Endothelial cell of umbilical vein (primary cell): ENCODE measurements around the gene RPRML. TPM values are rescaled to one million over a fixed set of nuclear protein-coding genes. Genes with fewer than 3 reads are reported as not detected.

ENCODE experiments used
- BruUV-seq: library from RNA; stranded (reverse); fragments of 400-500 nt; replicated peaks from 2 replicates; lab custom pipeline; 2021; lab: Mats Ljungman, UMichigan
- CTCF ChIA-PET: fragments of 300-600, 350-600 bp; sonication (Branson Sonifier 250); formaldehyde crosslinking; loops from one replicate; lab custom pipeline; 2021; ENCODE audit warnings: antibody characterized with exemption, inconsistent platforms; lab: Charles Lee
- POLR2A ChIA-PET: fragments of 300-600, 350-600 bp; sonication (Branson Sonifier 250); formaldehyde crosslinking; loops from one replicate; lab custom pipeline; 2021; ENCODE audit warnings: antibody characterized with exemption, inconsistent platforms; lab: Charles Lee
- DNase-seq: peaks from one replicate; pipeline ENCODE4 v3.0.0-alpha.2; 2011; ENCODE audit warnings: low read depth, low spot score
- FAIRE-seq: peaks from 2 replicates; lab custom pipeline; 2011; peaks lifted over from hg19 to GRCh38; lab: Jason Lieb, UNC
- H2AFZ ChIP-seq: 2 replicates; pipeline ENCODE4 v1.6.0; 2012; ENCODE audit warnings: low read depth, low read length, control low read depth, inconsistent platforms
- H3K27ac ChIP-seq: 2 replicates; pipeline ENCODE4 v1.5.1; 2011; ENCODE audit warnings: low read depth, mild to moderate bottlenecking, control low read depth, low read length, moderate library complexity; ENCODE audit not compliant: insufficient read depth
- H3K27me3 ChIP-seq, 2 experiments: 2 replicates each; pipeline versions ENCODE4 v1.6.0 to v1.6.1; 2011; ENCODE audit warnings: low read length in 2 of 2, mixed read lengths in 1 of 2; ENCODE audit not compliant: control insufficient read depth in 2 of 2, insufficient read depth in 2 of 2
- H3K36me3 ChIP-seq, 2 experiments: 2 replicates in 1 of 2; 3 replicates in 1 of 2; pipeline ENCODE4 v1.5.1; 2011; ENCODE audit warnings: low read length in 2 of 2, mild to moderate bottlenecking in 1 of 2, moderate library complexity in 1 of 2; ENCODE audit not compliant: control insufficient read depth in 2 of 2, insufficient read depth in 2 of 2; ENCODE audit errors: extremely low read depth in 1 of 2
- H3K4me1 ChIP-seq: 3 replicates; pipeline ENCODE4 v1.5.1; 2011; ENCODE audit warnings: mild to moderate bottlenecking, low read length; ENCODE audit not compliant: control insufficient read depth, insufficient read depth; ENCODE audit errors: extremely low read depth
- H3K4me2 ChIP-seq: 2 replicates; pipeline ENCODE4 v1.6.1; 2011; ENCODE audit warnings: low read length, control low read depth, mixed read lengths; ENCODE audit not compliant: insufficient read depth
- H3K4me3 ChIP-seq, 3 experiments: fragments of 200-600 bp in 1 of 3; sonication (generic), shearing (Covaris generic) in 1 of 3; replicated peaks in 1 of 3; 2 replicates each; pipeline ENCODE4 v1.5.1; 2011 to 2016; ENCODE audit warnings: control low read depth in 3 of 3, low read length in 3 of 3, mild to moderate bottlenecking in 2 of 3, inconsistent platforms in 1 of 3, low read depth in 1 of 3, moderate library complexity in 1 of 3; ENCODE audit not compliant: insufficient read depth in 1 of 3
- H3K79me2 ChIP-seq: 2 replicates; pipeline ENCODE4 v1.6.0; 2012; ENCODE audit warnings: low read length, inconsistent platforms; ENCODE audit not compliant: control insufficient read depth, insufficient read depth
- H3K9ac ChIP-seq: replicated peaks from 2 replicates; pipeline ENCODE3; 2011; ENCODE audit warnings: low read length, control low read depth; ENCODE audit not compliant: insufficient read depth; ENCODE audit errors: extremely low read depth
- H3K9me1 ChIP-seq: replicated peaks from 3 replicates; pipeline ENCODE4 v1.6.0; 2011; ENCODE audit warnings: mild to moderate bottlenecking, low read length; ENCODE audit not compliant: control insufficient read depth, insufficient read depth; ENCODE audit errors: extremely low read depth
- H3K9me3 ChIP-seq: replicated peaks from 2 replicates; pipeline ENCODE4 v1.5.1; 2012; ENCODE audit warnings: low read length, inconsistent platforms; ENCODE audit not compliant: control insufficient read depth, insufficient read depth
- H4K20me1 ChIP-seq: replicated peaks from 2 replicates; pipeline ENCODE3; 2011; ENCODE audit warnings: mild to moderate bottlenecking, low read length; ENCODE audit not compliant: control insufficient read depth, insufficient read depth; ENCODE audit errors: extremely low read depth
- CTCF ChIP-seq, 2 donors: IDR thresholded peaks; 1 replicate in 1 of 2; 2 replicates in 1 of 2; pipeline ENCODE4 v1.5.1; 2011; ENCODE audit warnings: low read length in 2 of 2, mild to moderate bottlenecking in 2 of 2, moderate library complexity in 2 of 2, control low read depth in 1 of 2, inconsistent platforms in 1 of 2, low read depth in 1 of 2; ENCODE audit not compliant: insufficient read depth in 1 of 2; ENCODE audit errors: extremely low read depth in 1 of 2
- EZH2 ChIP-seq: IDR thresholded peaks from 2 replicates; pipeline ENCODE4 v1.6.1; 2012; ENCODE audit warnings: borderline replicate concordance, low read depth, mild to moderate bottlenecking, moderate library complexity, low read length, inconsistent platforms; ENCODE audit not compliant: severe bottlenecking
- GATA2 ChIP-seq: IDR thresholded peaks from 2 replicates; pipeline ENCODE4 v1.7.0; 2011; ENCODE audit warnings: low read depth, mild to moderate bottlenecking, moderate library complexity, mixed read lengths, low read length; ENCODE audit not compliant: insufficient read length, insufficient read depth
- JUN ChIP-seq: IDR thresholded peaks from 2 replicates; pipeline ENCODE4 v1.6.1; 2011; ENCODE audit warnings: borderline replicate concordance, low read depth; ENCODE audit not compliant: insufficient read length, insufficient read depth
- MAX ChIP-seq: IDR thresholded peaks from 2 replicates; pipeline ENCODE4 v1.6.1; 2011; ENCODE audit not compliant: insufficient read depth, insufficient read length
- MYC ChIP-seq: IDR thresholded peaks from one replicate; pipeline ENCODE4 v1.6.1; 2011; ENCODE audit warnings: mild to moderate bottlenecking, low read depth, low read length
- POLR2A ChIP-seq: IDR thresholded peaks from 2 replicates; pipeline ENCODE4 v1.6.1; 2012; ENCODE audit warnings: low read depth, mild to moderate bottlenecking, control low read depth, low read length
- POLR2AphosphoS5 ChIP-seq: IDR thresholded peaks from 2 replicates; pipeline ENCODE4 v1.6.1; 2012; ENCODE audit warnings: low read depth, mild to moderate bottlenecking, control low read depth, low read length, moderate library complexity; ENCODE audit not compliant: insufficient read depth
- dilution Hi-C: fragments of 300-500 bp; cut with MboI; formaldehyde crosslinking; loops from one replicate; pipeline ENCODE4 v1.15.0; 2019; ENCODE audit warnings: low sequenced_read_pairs; ENCODE audit not compliant: extremely low pct_ligation_motif_present
- intact Hi-C: fragments of 100-400 bp; cut with micrococcal nuclease; formaldehyde crosslinking; loops from one replicate; pipeline ENCODE4 v1.10.0; 2022
- polyA plus RNA-seq, 4 experiments: library from polyadenylated mRNA; depleted of rRNA in 3 of 4; stranded (reverse) in 3 of 4; unstranded in 1 of 4; fragments of >200 nt; gene quantifications; 2 replicates each; pipeline versions ENCODE4 v1.2.1 to v1.2.3, GENCODE V29; 2011 to 2012; ENCODE audit warnings: missing spikeins in 1 of 4
- total RNA-seq: library from RNA; stranded (reverse); gene quantifications from 2 replicates; pipeline ENCODE4 v1.2.3, GENCODE V29; 2021

The RPRML gene
- total and polyA plus RNA-seq, 2 donors (not counting 3 experiments of a cell fraction or from before 2014, with no cell fraction given) = 0.08 TPM; not detected in 1

- intact Hi-C loops (no loop called here), dilution Hi-C loops (no loop called here)
- no peak overlapping the region for H3K27ac ChIP-seq
- H3K36me3 ChIP-seq = no peaks in the 10 kb centered on the region
- H2AFZ ChIP-seq = no peak overlapping the region
- TF ChIP-seq CTCF (IDR thresholded peaks at IDR 0.05; ENCODE audit: extremely low read depth in 1 of 2, insufficient read depth in 1 of 2, low read depth in 1 of 2, low read length in 2 of 2) = no peak
- TF ChIP-seq MAX = no peak
- TF ChIP-seq JUN = no peak
- TF ChIP-seq MYC = no peak
- TF ChIP-seq POLR2A = no peak
- no peak for TF ChIP-seq EZH2
- no peak for TF ChIP-seq POLR2AphosphoS5
- no peak for TF ChIP-seq GATA2
- peaks cover 9% of the 10 kb centered on the region for H3K4me1 ChIP-seq
- DNase-seq = no peak
- no peak for FAIRE-seq
- ChIA-PET CTCF (interaction anchor here (1.1 kb wide), 1 partner anchor 26 kb away, joined by 3 read pairs; no protein-coding TSS in a partner anchor), POLR2A (no interaction called here)
- H3K9ac ChIP-seq = no peak overlapping the region
- BruUV-seq = no TSS peak
- H3K27me3 ChIP-seq = peaks cover 28 to 32% of the 10 kb centered on the region in 2 experiments
- H4K20me1 ChIP-seq = no peaks in the 10 kb centered on the region
- H3K9me3 ChIP-seq = no peaks in the 10 kb centered on the region
- no peak overlapping the region for H3K4me2 ChIP-seq
- H3K79me2 ChIP-seq = no peaks in the 10 kb centered on the region
- H3K4me3 ChIP-seq = no peak overlapping the region
- H3K9me1 ChIP-seq = no peaks in the 10 kb centered on the region
Observed at GRCh38 chr17:46975287-46975686, 3.8 kb downstream of the RPRML start.
